T-helper 9 cell (primary cell): ENCODE results near the gene SYK.

Experiments
- DNase-seq: peaks from one replicate; pipeline ENCODE4 v3.0.0-alpha.2; 2020

Gene SYK

DNA sequence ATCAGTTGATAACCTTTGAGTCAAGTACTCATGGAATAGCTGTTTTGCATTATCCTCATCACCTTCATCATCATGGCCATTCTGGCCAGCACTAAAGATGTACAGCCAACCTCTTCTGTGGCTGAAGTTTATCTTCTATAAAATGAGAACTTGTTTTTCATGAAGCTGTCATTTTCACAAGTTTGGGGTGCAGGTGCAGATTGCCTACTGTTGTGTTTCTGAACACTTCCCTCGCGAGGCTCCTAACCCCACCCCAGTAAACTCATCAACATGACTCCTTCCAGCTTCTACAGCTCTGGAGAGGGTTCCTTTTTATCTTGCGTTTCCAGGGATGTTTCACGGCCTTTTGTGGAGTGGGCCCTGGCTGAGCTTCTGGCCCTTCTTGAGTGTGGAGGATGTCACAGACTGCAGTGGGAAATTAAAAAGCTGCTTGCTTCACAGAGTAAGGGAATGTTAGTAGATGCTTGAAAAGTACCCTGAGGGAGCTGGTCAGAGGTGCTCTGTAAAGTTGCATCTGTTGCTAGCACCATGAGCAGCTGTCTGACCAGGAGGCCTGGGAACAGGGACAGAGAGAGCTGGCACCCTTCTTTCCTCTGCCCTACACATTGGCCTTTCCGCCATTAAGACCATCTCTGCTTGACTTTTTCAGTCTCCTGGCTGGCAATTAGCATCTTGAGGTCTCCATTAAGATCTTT is 24.9 kb downstream of the SYK start:
- DNase-seq: no peak

- no peak for DNase-seq
These were observed 25.7 kb downstream of the SYK start for GRCh38 chr9:90827181-90827871.

- DNase-seq: no peak
These were observed 28.4 kb downstream of the SYK start for GRCh38 chr9:90830051-90830450.

DNA sequence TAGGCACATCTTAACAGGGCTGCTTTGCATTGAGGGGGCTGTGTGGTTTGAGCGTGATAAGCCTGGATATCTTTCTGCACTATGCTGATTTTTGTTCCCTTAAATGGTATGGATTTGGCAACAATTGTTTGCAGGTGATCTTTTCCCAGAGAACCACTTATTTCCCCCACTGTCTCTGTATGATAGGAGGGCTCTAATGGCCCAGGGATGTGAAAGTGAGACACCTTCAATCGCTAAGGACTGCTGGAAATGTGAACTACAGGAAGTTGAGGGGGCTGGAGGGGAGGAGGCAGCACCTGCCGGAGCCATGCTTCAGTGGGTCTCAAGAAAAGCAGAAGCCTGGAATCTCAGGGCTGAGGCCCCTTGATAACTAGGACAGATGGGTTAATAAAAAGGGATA is 29.4 kb downstream of the SYK start:
- DNase-seq: no peak

- DNase-seq: no peak
These were observed 30.6 kb downstream of the SYK start for GRCh38 chr9:90832261-90832660.

- no peak for DNase-seq
These were observed 33.4 kb downstream of the SYK start for GRCh38 chr9:90834828-90835595.

DNA sequence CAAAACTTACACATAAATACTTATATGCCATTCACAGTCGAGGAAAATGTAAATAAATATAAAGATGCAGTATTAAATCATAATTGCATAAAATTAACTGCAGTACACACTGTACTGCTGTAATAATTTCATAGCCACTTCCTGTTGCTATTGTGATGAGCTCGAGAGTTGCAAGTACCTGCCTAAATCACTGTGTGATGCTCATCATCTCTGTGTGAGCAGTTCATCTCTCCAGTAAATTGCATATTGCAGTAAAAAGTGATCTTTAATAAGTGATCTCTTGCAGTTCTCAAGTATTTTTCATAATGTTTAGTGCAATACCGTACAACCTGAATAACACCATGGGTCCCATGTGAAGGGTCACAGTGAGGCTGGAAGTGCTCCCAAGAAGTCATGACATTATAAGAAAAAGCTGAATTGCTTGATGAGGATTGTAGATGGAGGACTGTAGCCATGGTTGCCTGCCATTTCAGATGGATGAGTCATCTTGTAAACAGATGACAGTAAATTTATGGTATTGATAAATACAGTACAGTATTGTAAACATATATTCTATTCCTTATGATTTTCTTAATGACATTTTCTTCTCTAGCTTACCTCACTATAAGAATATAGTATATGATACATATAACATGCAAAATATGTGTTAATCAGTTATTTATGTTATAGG is 34.9 kb downstream of the SYK start:
- DNase-seq: no peak

DNA sequence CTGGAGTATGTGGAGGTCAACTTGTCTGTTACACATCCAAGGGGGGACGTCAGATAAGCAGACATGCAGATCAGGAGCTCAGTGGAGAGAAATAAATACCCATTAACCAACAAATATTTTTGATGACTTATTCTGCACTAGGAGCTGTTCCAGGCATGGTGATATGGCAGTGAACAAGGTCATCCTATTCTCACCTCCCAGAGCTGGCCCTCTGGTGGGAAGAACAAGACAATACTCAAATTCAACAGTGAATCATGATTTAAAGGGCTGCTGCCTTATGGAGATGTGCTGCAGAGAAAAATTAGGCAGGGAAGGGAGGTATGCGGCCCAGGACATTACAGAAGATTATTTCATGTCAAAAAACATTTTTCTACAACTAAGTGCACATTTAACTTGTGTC is 36.5 kb downstream of the SYK start:
- no peak for DNase-seq

GRCh38 chr9:90838581-90839154 is 37.0 kb downstream of the SYK start:
- DNase-seq: no peak

DNA sequence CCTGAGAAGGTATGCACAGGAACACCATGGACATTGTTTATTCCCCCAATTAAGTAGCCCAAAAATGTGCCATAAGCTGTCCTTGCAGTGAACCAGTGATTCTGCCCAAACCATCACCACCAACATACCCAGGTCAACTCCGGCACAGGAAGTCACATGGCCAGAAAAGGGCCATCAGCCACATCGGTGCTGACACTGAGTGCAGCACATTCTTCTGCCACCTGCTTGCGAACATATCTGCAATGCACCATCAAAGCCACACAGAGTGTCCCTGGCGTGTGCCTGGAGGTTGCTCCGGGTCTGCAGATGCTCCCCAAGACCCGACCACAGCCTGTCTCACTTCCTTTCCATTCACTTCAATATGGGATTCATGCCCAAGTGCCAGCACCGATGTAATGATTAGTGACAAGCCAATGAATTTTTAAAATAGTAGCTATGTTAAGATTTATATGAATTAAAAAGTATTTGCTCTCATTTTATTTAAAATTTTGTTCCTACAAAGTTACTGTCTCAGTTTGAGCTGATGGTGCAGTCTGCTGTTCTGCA is 37.6 kb downstream of the SYK start:
- DNase-seq: no peak

DNA sequence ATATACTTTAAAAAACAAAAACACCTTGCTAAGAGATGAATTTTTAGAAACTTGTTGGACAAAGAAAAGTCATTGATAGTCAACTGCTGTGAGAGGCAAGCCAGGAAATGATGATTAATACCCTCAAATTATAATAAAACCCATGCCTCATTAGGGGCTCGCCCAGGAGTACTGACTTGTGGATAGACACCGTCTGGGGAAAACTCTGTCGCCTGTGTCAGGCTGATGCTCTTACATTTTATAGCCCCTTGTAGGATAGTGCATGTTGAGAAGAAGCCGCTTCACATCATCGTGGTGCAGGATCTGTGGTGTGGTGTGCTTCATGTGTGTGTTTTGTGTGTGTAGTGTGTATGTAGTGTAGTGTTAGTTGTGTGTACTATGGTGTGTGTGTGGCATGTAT is 39.1 kb downstream of the SYK start:
- no peak for DNase-seq

DNA sequence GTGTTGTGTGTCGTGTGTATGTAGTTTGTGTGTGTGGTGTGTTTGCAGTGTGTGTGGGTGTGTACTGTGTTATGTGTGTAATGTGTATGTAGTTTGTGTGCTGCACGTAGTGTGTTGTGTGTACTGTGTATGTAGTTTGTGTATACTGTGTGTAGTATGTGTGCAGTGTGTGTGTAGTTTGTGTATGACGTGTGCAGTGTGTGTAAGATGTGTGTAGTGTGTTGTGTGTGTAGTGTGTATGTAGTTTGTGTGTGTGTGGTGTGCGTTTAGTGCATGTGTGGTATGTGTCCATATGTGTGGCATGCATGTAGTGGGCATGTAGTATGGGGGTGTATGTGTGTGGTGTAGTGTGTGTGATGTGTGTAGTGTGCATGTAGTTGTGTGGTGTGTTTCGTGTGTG is 39.6 kb downstream of the SYK start:
- DNase-seq: no peak

DNA sequence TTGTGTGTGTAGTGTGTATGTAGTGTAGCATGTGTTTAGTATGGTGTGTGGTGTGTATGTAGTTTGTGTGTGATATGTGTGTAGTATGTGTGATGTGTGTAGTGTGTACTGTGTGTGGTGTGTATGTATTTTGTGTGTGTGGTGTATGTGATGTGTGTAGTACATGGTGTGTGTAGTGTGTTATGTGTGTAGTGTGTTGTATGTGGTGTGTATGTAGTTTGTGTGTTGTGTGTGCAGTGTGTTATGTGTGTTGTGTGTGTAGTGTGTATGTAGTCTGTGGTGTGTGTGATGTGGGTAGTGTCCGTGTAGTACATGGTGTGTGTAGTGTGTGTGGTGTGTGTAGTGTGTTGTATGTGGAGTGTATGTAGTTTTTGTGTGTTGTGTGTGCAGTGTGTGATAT is 40.0 kb downstream of the SYK start:
- DNase-seq: no peak

DNA sequence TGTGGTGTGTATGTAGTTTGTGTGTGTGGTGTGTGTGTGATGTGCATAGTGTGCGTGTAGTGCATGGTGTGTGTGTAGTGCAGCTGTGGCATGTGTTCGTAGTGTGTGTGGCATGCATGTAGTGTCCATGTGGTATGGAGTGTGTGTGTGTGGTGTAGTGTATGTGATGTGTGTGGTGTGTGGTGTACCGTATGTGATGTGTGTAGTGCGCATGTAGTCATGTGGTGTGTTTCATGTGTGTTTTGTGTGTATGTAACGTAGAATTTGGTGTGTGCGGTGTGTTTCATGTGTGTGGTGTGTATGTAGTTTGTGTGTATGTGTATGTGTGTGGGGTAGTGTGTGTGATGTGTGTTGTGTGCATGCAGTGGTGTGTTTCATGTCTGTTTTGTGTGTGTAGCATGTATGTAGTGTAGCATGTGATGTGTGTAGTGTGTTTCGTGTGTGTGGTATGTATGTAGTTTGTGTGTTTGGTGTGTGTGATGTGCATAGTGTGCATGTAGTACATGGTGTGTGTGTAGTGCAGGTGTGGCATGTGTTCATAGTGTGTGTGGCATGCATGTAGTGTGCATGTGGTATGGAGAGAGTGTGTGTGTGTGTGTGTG is 40.7 kb downstream of the SYK start:
- DNase-seq: no peak

DNA sequence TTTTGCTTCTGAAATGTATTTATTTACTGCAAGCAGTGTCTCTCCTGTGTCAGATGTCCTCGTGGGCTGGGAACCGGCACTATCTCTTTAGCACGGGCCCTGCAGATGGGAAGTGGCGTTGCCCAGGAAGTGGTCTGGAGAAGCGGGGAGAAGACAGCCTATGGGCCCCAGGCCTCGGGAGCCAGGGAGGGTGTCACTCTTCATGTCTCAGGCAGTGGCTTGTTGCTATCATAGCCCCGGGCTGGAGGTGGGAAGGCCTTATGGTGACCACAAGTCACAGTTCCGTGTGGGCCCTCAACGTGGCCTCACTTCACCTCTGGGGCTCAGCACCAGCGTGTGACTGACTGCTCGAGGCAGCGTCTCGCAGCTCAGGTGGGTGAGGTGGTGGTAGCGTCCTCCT is 41.4 kb downstream of the SYK start:
- no peak for DNase-seq

DNA sequence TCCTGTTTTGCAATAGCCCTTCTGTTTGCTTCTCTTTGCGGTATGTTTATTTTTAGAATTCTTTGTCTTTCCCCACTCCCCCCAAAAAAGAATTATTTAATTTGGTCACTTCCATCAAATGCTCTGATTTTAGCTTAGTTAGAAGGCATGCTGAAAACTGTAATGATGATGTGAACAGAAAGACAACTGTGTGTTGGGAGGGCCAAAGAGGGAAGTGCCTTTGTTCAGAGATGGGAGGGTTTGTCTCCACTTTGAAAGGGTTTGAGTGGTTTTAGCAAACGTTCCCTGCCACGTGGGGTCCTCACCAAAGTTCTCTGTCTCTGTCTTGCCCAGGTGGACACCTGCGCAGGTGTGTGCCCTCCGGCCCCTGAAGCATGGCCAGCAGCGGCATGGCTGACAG is 41.9 kb downstream of the SYK start:
- no peak for DNase-seq

- no peak for DNase-seq
These were observed 42.7 kb downstream of the SYK start for GRCh38 chr9:90844326-90844725.

GRCh38 chr9:90846770-90847419 is 45.3 kb downstream of the SYK start:
- DNase-seq: no peak

DNA sequence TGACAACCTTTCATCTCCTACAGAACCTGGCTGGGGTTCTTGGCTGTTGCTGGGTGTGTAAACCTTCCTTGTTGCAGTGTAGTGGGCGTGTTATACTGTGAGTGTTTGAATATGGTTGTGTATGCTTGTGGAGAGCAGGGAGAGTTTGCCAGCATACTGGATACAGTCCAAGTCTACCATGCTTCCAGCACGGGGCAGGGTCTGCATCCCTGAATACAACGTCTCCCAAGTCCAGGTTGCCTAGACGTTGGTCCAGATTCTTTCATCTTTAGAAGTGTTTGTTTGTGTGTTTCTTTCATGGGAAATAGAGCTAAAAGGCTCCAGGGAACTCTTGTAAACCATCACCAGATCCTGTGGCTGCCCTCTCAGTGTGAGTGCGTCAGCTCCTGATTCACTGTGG is 46.4 kb downstream of the SYK start:
- no peak for DNase-seq

DNA sequence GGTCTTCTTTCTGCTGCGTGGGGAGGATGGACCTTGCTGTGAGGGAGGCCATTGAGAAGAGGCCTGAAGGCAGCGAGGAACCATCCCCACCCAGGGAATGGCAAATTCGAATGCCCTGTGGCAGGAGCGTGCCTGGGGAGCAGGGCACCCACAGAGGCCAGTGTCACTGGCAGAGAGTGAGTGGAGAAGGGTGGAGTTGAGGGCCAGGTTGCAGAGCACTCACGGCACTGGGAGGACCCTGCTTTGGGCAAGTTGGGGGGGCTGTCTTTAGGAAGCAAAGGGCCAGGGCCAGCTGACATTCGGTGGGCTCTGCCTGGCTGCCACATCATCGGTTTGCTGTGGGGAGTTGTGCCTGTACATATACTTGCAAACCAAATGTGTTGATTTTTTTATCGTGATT is 47.2 kb downstream of the SYK start:
- no peak for DNase-seq

DNA sequence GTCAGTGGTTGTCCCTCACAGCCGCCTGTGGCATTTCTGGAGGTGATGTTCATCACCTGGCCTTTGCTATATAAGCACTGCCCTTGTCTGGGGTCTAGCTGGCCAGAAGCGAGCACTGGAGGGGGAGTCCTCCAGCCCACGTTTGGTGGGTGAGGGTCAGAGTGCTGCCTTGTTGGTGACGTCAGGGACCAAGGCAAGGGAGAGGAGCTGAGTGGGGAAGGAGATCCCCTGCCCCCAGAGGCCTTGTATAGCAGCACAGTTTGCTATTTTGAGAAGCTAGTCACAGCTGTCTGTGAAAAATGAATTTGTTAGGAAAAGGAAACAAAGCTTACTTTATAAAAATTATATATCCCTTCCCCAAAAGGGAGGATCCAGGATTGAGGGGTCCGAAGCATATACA is 49.8 kb downstream of the SYK start:
- no peak for DNase-seq

DNA sequence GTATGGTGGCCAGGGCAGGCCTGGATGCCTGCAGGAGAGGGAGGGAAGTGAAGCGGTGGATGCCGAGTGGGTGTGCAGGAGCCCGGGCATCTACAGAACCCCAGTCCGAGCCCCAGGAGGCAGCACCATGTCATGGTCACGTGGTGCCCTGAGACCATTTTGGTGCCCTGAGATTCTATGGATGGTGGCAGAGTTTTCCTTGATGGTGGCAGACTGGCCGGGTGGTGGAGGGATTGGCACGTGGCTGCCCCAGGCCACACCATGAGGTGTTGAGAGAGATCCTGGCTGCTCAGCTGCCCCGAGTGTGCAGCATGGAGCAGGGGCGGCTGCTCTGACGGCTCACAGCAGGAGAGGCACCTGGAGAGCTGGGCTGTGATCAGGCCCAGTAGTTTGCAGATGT is 52.3 kb downstream of the SYK start:
- DNase-seq: no peak
